GM19099 (cell line): ENCODE data around the gene TSPAN10.

Experiments
- POLR2A ChIP-seq: IDR thresholded peaks from 3 replicates; pipeline ENCODE4 v1.6.1; 2011; ENCODE audit warnings: low read depth; ENCODE audit not compliant: insufficient read length; ENCODE audit errors: extremely low read depth

The TSPAN10 gene

DNA sequence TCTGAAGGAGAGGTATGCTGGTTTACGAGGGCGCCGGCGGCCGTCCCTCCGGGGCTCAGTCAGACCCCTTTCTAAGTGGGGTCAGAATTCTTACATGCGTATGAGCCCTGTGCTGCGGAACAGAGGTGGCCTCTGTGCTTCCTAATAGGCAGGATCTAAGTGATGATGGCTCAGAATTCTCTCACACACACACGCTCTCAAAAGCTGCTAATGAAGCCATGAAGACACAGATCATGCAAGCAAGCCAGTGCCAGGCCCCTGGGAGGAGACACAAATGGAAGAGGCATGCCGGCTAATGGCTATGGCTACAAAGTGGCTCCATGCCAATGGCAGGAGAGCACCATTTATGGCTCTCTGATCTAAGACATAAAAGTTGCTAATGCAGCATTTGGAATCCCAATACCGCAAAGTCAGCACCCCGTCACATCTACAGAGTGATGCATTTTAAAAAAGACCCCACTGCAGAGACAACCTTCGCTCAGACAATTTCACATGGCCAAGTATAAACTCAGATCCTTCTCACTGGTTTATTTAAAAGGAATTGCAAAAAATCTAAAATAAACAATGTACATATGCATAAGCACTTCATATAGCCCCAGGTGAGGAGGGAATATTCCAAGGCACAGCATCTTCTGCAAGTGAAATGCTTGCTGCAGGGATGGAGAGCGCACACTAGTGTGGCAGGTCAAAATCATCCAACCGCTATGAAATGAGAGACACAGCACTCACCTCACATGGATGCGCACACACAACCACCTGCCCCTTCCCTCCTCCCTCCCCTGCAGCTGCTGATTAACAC, 24.6 kb upstream of the TSPAN10 start:
- TF ChIP-seq POLR2A = no peak

DNA sequence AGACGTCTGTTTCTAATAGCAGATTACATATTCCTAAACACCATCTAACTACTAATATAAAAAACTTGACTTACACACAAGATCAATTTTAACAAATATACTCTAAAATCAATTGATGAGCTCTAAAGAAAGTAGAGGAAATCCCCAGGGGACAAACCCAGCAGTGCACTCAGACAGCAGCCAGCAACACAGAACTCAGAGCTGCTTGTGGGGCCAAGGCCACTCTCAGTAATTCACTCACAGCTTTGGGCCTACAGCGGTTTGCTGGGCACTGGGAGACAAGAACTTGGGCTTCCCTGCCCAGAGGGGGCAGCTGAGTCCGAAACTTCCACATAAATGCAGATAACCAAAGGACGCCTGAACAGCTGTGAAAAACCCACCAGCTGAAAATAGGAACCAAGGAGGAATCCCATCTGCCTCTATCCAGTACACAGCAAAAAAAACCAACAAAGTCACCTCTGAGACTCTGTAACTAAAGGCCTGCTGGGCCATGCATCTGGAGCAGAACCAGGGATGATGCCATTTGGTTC, 21.5 kb upstream of the TSPAN10 start:
- no peak for TF ChIP-seq POLR2A

DNA sequence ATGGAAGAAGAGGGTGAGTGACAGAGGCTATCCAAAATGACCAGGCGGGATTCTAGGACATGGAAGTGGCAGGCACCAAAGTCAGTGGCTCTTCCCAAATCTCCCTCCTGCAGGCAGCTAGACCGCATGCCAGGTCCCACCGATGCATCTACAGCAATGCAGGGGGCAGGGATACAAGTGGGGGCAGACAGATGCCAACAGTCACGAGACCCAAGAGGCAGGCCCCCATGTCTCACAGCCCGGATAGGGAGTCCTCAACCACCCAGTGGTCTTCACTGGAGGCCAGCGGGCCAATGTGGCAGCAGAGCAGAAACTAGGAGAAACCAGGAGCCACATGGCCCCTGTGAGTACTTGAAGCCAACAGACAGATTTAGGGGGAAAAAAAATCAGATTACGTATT, 20.1 kb upstream of the TSPAN10 start:
- no peak for TF ChIP-seq POLR2A

DNA sequence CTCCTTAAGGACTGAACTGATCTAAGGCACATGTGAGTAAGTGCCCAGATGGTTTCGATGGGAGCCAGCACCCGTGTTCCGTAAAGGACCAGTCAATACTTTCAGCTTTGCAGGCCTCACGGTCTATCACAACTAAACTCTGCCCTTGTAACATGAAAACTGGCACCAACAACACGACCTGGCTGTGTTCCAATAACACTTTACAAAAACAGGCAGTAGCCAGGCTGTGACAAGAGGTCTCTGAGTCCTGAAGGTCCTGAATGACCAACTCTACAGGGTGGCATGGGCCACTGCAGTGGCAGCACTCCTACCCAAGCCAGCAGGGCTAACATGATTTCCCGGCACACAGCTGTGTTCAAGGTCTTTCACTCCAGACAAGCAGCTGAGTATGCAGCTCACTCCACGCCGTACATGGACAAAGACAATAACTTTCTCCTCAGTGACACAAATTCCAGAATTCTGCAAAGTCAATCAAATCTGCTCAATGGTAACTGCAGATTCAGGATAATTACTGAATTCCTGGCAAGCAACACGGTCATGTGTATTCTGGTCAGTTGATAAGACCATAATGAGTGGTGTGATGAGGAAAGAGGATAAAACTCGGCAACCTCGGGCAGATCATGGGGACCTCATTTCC, 15.4 kb upstream of the TSPAN10 start:
- TF ChIP-seq POLR2A = no peak

DNA sequence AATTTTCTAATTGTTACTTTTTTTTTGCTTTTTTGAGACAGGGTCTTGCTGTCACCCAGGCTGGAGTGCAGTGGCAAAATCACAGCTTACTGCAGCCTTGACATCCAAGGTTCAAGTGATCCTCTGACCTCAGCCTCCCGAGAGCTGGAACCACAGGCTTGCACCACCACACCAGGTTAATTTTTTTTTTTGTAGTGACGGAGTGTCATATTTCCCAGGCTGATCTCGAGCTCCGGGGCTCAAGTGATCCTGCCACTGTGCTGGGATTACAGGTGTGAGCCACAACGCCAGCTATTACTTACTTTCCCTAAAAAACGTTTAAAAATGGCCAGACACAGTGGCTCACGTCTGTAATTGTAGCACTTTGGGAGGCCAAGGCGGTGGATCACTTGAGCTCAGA, 6.7 kb upstream of the TSPAN10 start:
- no peak for TF ChIP-seq POLR2A

DNA sequence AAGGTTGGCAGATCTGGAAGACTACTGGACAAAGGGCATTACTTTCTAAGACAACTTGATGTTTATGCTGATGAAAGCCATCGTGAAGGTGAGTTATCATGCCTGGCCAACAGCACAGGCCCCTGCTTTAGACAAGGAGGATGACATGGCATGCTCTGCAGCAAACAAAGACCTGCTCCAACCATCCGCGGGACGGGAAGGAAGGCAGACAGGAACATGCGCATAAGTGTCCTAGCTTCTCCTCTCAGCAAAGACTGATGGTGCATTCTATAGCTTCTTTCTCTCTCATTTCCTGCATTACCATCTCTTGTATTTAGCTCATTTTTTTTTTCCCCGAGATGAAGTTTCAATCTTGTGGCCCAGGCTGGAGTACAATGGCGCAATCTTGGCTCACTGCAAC, 5.5 kb upstream of the TSPAN10 start:
- TF ChIP-seq POLR2A = no peak

DNA sequence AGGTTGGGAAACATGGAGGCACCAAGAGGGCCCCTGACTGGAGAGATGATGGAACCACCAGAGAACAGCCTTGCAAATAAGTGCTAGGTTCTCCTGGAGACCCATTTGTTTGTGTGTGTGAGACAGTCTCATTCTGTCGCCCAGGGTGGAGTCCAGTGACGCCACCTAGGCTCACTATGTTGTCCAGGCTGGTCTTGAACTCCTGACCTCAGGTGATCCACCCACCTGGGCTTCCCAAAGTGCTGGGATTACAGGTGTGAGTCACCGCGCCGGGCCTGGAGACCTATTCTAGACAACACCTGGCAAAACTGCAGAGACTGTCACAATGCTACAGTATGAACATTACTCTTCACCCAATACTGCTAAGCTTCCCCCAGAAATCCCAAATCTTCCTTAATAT, 1.6 kb upstream of the TSPAN10 start:
- TF ChIP-seq POLR2A = no peak

DNA sequence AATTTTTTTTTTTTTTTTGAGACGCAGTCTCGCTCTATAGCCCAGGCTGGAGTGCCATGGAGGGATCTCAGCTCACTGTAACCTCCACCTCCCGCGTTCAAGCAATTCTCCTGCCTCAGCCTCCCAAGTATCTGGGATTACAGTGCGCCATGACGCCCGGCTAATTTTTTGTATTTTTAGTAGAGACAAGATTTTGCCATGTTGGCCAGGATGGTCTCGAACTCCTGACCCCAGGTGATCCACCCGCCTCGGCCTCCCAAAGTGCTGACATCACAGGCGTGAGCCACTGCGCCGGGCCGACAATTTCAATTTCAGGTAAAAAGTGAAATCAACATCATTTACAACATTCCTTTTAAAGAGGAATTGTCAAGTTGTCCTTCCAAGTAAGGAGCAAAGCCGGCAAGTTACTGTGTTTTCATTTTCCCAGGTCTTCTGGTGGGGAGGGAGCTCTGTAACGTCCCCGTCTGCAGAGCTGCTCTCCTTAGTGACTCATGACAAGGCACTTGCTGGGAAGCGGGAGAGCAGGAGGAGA, 957 bp upstream of the TSPAN10 start:
- no peak for TF ChIP-seq POLR2A

DNA sequence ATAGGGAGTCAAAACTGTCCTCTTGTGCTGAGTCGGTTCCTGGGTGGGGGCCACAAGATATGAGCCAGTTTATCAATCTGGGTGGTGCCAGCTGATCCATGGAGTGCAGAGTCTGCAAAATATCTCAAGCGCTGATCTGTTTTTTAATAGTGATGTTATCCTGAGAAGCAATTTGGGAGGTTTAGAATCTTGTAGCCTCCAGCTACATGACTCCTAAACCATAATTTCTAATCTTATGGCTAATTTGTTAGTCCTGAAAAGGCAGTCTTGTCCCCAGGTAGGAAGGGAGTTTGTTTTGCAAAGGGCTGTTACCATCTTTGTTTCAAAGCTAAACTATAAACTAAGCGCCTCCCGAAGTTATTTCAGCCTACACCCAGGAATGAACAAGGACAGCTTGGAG, 1.7 kb downstream of the TSPAN10 start:
- no peak for TF ChIP-seq POLR2A

DNA sequence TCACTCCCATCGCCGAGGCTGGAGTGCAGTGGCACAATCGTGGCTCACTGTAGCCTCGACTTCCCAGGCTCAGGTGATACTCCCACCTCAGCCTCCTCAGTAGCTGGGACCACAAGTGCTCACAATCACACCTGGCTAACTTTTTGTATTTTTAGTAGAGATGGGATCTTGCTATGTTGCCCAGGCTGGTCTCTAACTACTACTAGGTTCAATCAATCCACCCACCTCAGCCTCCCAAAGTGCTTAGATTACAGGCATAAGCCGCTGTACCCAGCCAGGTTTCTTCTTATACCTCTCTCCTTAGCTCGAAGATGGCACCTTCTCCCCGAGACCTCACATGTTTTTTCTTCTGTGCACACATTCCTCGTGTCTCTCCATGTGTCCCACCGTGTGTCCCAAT, 3.0 kb downstream of the TSPAN10 start:
- TF ChIP-seq POLR2A = no peak

DNA sequence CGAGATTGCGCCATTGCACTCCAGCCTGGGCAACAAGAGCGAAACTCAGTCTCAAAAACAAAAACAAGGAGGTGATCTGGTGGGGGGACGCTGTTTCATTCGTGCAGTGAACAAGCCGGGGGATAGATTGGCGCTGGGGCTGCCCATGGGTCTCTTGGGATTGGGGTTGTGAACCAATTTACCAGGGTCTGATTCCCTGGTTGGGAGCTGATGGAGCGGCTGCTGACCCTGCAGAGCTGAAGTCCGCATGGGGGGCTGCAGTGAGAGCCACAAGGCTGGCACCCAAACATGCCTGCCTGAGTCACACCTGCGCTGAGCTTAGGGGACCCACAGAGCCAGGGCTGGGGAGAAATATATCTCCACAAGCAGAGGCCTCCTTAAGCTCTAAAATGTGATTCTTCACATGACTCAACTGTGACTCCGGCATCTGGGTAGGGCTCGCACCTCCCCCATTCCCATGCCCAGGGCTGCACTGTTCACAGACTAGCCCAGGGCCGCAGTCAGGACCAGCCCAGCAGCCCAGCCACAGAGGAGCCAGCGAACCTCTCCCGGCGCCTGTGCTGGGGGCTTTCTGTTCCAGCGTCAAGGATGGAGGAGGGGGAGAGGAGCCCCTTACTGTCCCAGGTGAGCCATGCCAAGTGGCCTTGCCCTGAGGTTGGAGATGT, 5.0 kb downstream of the TSPAN10 start:
- no peak for TF ChIP-seq POLR2A

DNA sequence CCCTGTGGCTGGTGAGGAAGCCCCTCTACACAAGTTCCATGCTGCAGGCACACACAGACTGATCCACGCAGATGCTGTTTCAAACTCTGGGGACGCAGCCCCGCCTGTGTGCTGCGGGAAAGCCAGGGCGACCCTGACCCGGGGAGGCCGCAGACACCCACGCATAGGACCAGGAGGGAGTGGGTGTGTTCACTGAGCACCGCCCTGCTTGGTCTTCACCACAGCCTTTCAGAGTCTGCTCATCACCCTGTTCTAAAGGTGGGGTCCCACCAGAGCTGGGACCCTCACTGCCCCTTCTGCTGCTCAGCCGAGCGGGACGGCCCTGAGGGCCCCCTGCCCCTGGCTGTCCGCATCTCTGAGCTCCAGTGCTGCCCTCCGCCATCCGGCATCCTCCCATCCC, 7.5 kb downstream of the TSPAN10 start:
- TF ChIP-seq POLR2A = no peak

DNA sequence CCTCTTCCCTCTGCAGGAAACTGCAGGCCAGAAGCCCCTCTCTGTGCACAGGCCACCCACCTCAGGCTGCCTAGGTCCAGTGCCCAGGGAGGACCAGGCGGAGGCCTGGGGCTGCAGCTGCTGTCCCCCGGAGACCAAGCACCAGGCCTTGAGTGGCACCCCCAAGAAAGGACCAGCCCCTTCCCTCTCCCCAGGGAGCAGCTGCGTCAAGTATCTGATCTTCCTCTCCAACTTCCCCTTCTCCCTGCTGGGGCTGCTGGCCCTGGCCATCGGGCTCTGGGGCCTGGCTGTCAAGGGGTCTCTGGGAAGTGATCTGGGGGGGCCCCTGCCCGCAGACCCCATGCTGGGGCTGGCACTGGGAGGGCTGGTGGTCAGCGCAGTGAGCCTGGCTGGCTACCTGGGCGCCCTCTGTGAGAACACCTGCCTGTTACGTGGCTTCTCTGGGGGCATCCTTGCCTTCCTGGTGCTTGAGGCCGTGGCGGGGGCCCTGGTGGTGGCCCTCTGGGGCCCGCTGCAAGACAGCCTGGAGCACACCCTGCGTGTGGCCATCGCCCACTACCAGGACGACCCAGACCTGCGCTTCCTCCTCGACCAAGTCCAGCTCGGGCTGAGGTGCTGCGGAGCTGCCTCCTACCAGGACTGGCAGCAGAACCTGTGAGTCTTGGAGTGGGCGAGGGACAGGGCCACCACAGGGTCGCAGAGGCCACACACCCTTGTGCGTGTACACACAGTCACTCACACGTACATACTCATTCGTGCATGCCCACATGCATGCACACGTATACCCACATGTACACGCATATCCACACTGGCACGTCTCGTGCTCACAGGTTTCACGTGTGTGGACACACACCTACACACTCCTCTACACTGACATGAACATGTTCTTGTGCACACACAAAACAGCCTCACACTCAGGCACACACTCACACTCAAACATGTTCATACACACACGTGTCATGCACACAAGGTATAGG, 8.3 kb downstream of the TSPAN10 start:
- no peak for TF ChIP-seq POLR2A

DNA sequence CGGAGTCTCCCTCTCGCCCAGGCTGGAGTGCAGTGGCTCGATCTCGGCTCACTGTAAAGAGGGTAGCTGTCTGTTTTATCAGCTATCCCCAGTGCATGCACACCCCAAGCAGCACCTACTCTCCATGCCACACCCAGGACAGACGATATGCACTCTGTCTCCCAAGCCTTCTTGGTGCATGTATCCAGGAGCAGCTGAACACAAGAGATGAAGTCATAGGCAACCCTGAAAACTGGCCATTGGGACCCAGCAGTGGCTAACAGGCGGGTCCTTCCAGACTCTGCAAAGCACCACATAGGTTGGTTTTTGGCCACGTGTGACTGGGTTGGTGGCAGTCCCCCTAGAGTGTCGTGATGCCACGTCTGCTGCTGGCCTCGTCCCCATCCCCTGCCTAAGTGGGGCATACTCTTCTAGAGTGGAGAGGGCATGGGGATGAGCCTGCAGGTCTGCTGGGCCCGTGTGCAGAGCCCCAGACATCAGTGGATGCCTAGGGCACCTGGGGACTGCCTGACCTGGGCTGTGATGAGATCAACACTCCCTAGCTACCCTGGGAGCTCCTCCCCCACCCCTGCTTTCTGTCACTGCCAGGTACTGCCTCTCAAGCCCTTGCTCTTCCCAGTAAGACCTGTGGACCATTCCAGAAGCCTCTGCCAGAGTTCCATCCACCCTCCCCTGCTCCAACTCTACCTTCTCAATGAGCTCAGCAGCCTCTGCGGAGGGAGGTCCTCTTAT, 10.0 kb downstream of the TSPAN10 start:
- TF ChIP-seq POLR2A = no peak

DNA sequence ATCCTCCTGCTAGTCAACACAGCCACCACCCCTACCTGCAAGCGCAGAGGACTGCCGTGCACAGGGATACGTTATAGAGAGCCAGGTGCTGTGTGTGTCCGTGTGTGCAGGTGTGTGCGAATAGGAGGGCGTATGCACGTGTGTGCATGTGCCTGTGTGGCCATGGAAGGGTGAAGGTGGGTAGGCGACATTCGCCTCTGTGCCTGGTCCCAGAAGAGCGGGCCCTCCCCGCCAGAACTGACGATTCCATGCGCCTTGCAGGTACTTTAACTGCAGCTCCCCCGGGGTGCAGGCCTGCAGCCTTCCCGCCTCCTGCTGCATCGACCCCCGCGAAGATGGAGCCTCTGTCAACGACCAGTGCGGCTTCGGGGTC, 10.6 kb downstream of the TSPAN10 start:
- TF ChIP-seq POLR2A = no peak
